GM10266 (cell line): ENCODE results near the gene SRRM4.

Experiments used
- DNase-seq: peaks from one replicate; pipeline ENCODE4 v3.0.0; 2012; ENCODE audit errors: extremely low spot score
- CTCF ChIP-seq: IDR thresholded peaks from 2 replicates; pipeline ENCODE4 v1.5.1; 2012; ENCODE audit warnings: mild to moderate bottlenecking, low read depth; ENCODE audit not compliant: control insufficient read depth, insufficient read depth; ENCODE audit errors: missing control alignments

Gene SRRM4

GRCh38 chr12:119082496-119082895 lies 101.2 kb downstream of the SRRM4 start:
- DNase-seq: no peak

GRCh38 chr12:119088685-119089379 lies 107.5 kb downstream of the SRRM4 start:
- DNase-seq: no peak
- no peak for TF ChIP-seq CTCF

More at GRCh38 chr12:119082496-119082895, 101.2 kb downstream of the SRRM4 start:
- no peak for TF ChIP-seq CTCF

GRCh38 chr12:119089380-119090013 lies 108.2 kb downstream of the SRRM4 start:
- no peak for TF ChIP-seq CTCF
- DNase-seq: no peak

- TF ChIP-seq CTCF: no peak
- no peak for DNase-seq
Observed at GRCh38 chr12:119090276-119090675, 108.9 kb downstream of the SRRM4 start.

GRCh38 chr12:119090865-119091264 lies 109.5 kb downstream of the SRRM4 start:
- TF ChIP-seq CTCF: no peak
- DNase-seq: no peak

- TF ChIP-seq CTCF: no peak
- no peak for DNase-seq
Observed at GRCh38 chr12:119096429-119097202, 115.3 kb downstream of the SRRM4 start.
